HEK293 (cell line): ENCODE results near the gene GET3.
A peak's percentile ranks its signal among the peaks of the same experiment; 100 is the strongest.

Experiments used
- AEBP2 ChIP-seq: fragments of 450-650 bp; formaldehyde crosslinking; IDR thresholded peaks from 2 replicates; pipeline ENCODE4 v1.5.1; 2016; ENCODE audit warnings: missing biosample characterization, missing genetic modification characterization, borderline replicate concordance
- ATF2 ChIP-seq: fragments of 450-650 bp; formaldehyde crosslinking; IDR thresholded peaks from 2 replicates; pipeline ENCODE4 v1.5.1; 2016; ENCODE audit warnings: missing biosample characterization, missing genetic modification characterization, low read depth
- IKZF3 ChIP-seq: fragments of 450-650 bp; IDR thresholded peaks from 2 replicates; pipeline ENCODE4 v1.5.0; 2018; ENCODE audit warnings: missing biosample characterization, mild to moderate bottlenecking, missing genetic modification characterization, moderate library complexity
- KLF10 ChIP-seq: fragments of 450-650 bp; IDR thresholded peaks from 2 replicates; pipeline ENCODE4 v1.5.1; 2018; ENCODE audit warnings: missing biosample characterization, mild to moderate bottlenecking, missing genetic modification characterization
- MYNN ChIP-seq: fragments of 450-650 bp; formaldehyde crosslinking; IDR thresholded peaks from 2 replicates; pipeline ENCODE4 v1.5.1; 2016; ENCODE audit warnings: missing biosample characterization, missing genetic modification characterization, borderline replicate concordance
- PRDM10 ChIP-seq: fragments of 450-650 bp; formaldehyde crosslinking; IDR thresholded peaks from 2 replicates; pipeline ENCODE4 v1.5.1; 2016; ENCODE audit warnings: missing biosample characterization, missing genetic modification characterization
- PRDM4 ChIP-seq: fragments of 450-650 bp; formaldehyde crosslinking; IDR thresholded peaks from 2 replicates; pipeline ENCODE4 v1.5.1; 2017; ENCODE audit warnings: missing biosample characterization, missing genetic modification characterization
- PRDM6 ChIP-seq: fragments of 450-650 bp; formaldehyde crosslinking; IDR thresholded peaks from 2 replicates; pipeline ENCODE4 v1.5.1; 2017; ENCODE audit warnings: missing biosample characterization, missing genetic modification characterization
- REPIN1 ChIP-seq: fragments of 450-650 bp; formaldehyde crosslinking; IDR thresholded peaks from 2 replicates; pipeline ENCODE4 v1.5.1; 2017; ENCODE audit warnings: missing biosample characterization, missing genetic modification characterization, low read depth
- SCRT1 ChIP-seq: fragments of 450-650 bp; formaldehyde crosslinking; IDR thresholded peaks from 2 replicates; pipeline ENCODE4 v1.5.1; 2016; ENCODE audit warnings: missing biosample characterization, missing genetic modification characterization, borderline replicate concordance
- ZBTB48 ChIP-seq: fragments of 450-650 bp; formaldehyde crosslinking; IDR thresholded peaks from 2 replicates; pipeline ENCODE4 v1.5.1; 2016; ENCODE audit warnings: missing biosample characterization, missing genetic modification characterization
- ZIC2 ChIP-seq: fragments of 450-650 bp; formaldehyde crosslinking; IDR thresholded peaks from 2 replicates; pipeline ENCODE4 v1.5.1; 2016; ENCODE audit warnings: missing biosample characterization, missing genetic modification characterization
- ZNF16 ChIP-seq: fragments of 450-650 bp; formaldehyde crosslinking; IDR thresholded peaks from 2 replicates; pipeline ENCODE4 v1.5.1; 2016; ENCODE audit warnings: low read depth, missing biosample characterization, missing genetic modification characterization
- ZNF169 ChIP-seq: fragments of 450-650 bp; formaldehyde crosslinking; IDR thresholded peaks from 2 replicates; pipeline ENCODE4 v1.5.1; 2016; ENCODE audit warnings: missing biosample characterization, missing genetic modification characterization
- ZNF184 ChIP-seq: fragments of 450-650 bp; IDR thresholded peaks from 2 replicates; pipeline ENCODE4 v1.5.1; 2018; ENCODE audit warnings: missing biosample characterization, mild to moderate bottlenecking, missing genetic modification characterization
- ZNF266 ChIP-seq: fragments of 450-650 bp; formaldehyde crosslinking; IDR thresholded peaks from 2 replicates; pipeline ENCODE4 v1.5.1; 2016; ENCODE audit warnings: missing biosample characterization, missing genetic modification characterization, low read depth
- ZNF324 ChIP-seq: fragments of 450-650 bp; formaldehyde crosslinking; IDR thresholded peaks from 2 replicates; pipeline ENCODE4 v1.5.1; 2016; ENCODE audit warnings: missing biosample characterization, missing genetic modification characterization
- ZNF423 ChIP-seq: fragments of 450-650 bp; formaldehyde crosslinking; IDR thresholded peaks from 2 replicates; pipeline ENCODE4 v1.5.1; 2016; ENCODE audit warnings: missing biosample characterization, missing genetic modification characterization
- ZNF510 ChIP-seq: fragments of 450-650 bp; formaldehyde crosslinking; IDR thresholded peaks from 2 replicates; pipeline ENCODE4 v1.5.1; 2018; ENCODE audit warnings: mild to moderate bottlenecking, missing genetic modification characterization, missing biosample characterization; ENCODE audit not compliant: insufficient replicate concordance
- ZNF529 ChIP-seq: fragments of 450-650 bp; formaldehyde crosslinking; IDR thresholded peaks from 2 replicates; pipeline ENCODE4 v1.5.1; 2017; ENCODE audit warnings: missing genetic modification characterization, missing biosample characterization; ENCODE audit not compliant: insufficient replicate concordance
- ZNF544 ChIP-seq: fragments of 450-650 bp; formaldehyde crosslinking; IDR thresholded peaks from 2 replicates; pipeline ENCODE4 v1.5.0; 2017; ENCODE audit warnings: missing biosample characterization, missing genetic modification characterization
- ZNF549 ChIP-seq: fragments of 450-650 bp; IDR thresholded peaks from 2 replicates; pipeline ENCODE4 v1.5.1; 2018; ENCODE audit warnings: missing biosample characterization, missing genetic modification characterization, mild to moderate bottlenecking, inconsistent platforms, moderate library complexity
- ZNF560 ChIP-seq: fragments of 450-650 bp; formaldehyde crosslinking; IDR thresholded peaks from 2 replicates; pipeline ENCODE4 v1.5.1; 2017; ENCODE audit warnings: missing biosample characterization, missing genetic modification characterization, borderline replicate concordance
- ZNF585B ChIP-seq: fragments of 450-650 bp; formaldehyde crosslinking; IDR thresholded peaks from 2 replicates; pipeline ENCODE4 v1.5.1; 2016; ENCODE audit warnings: missing biosample characterization, missing genetic modification characterization
- ZNF626 ChIP-seq: fragments of 450-650 bp; sonication (Bioruptor Pico); formaldehyde crosslinking; IDR thresholded peaks from 2 replicates; pipeline ENCODE4 v1.5.1; 2018; ENCODE audit warnings: missing biosample characterization, missing genetic modification characterization, inconsistent platforms
- ZNF629 ChIP-seq: fragments of 450-650 bp; formaldehyde crosslinking; IDR thresholded peaks from 2 replicates; pipeline ENCODE4 v1.5.1; 2017; ENCODE audit warnings: missing biosample characterization, missing genetic modification characterization
- ZNF664 ChIP-seq: fragments of 450-650 bp; formaldehyde crosslinking; IDR thresholded peaks from 2 replicates; pipeline ENCODE4 v1.5.1; 2016; ENCODE audit warnings: missing biosample characterization, missing genetic modification characterization
- ZNF670 ChIP-seq: fragments of 450-650 bp; formaldehyde crosslinking; IDR thresholded peaks from 2 replicates; pipeline ENCODE4 v1.5.1; 2016; ENCODE audit warnings: missing biosample characterization, missing genetic modification characterization, low read depth
- ZNF785 ChIP-seq: fragments of 450-650 bp; formaldehyde crosslinking; IDR thresholded peaks from 2 replicates; pipeline ENCODE4 v1.5.1; 2016; ENCODE audit warnings: missing biosample characterization, missing genetic modification characterization
- ZNF837 ChIP-seq: fragments of 450-650 bp; formaldehyde crosslinking; IDR thresholded peaks from 2 replicates; pipeline ENCODE4 v1.5.1; 2016; ENCODE audit warnings: missing biosample characterization, missing genetic modification characterization

GET3 gene

GRCh38 chr19:12792051-12792852, 55.0 kb downstream of the GET3 start (continued):
- no peak for TF ChIP-seq AEBP2 (tag by site-specific recombination)
- TF ChIP-seq ZNF585B (tag by site-specific recombination): no peak
- TF ChIP-seq REPIN1 (tag by site-specific recombination): no peak
- no peak for TF ChIP-seq ZNF16 (tag by site-specific recombination)
- TF ChIP-seq ZNF670 (tag by site-specific recombination): no peak
- TF ChIP-seq ZNF423 (tag by site-specific recombination): peak; percentile 70; the same call in 1 of the 2 replicates
- TF ChIP-seq PRDM4: no peak
- TF ChIP-seq MYNN (tag by site-specific recombination): no peak
- no peak for TF ChIP-seq ZNF324 (tag by site-specific recombination)
- no peak for TF ChIP-seq ZNF549
- TF ChIP-seq ZNF837: no peak; the same call in 1 of the 2 replicates
- no peak for TF ChIP-seq ZNF785 (tag by site-specific recombination)
- 0 out of 2 replicates have a peak, but pooled peaks have one; percentile 21 for TF ChIP-seq ZBTB48
- no peak for TF ChIP-seq PRDM10 (tag by site-specific recombination)
- no peak for TF ChIP-seq PRDM6 (tag by site-specific recombination)
- TF ChIP-seq ZNF544: no peak
- TF ChIP-seq ZNF266 (tag by site-specific recombination): no peak
- no peak for TF ChIP-seq ZNF529 (tag by site-specific recombination)
- no peak for TF ChIP-seq ZNF184 (tag by site-specific recombination)
- TF ChIP-seq ZNF664: no peak
- peak; percentile 6; the same call in 1 of the 2 replicates for TF ChIP-seq ZNF629 (tag by site-specific recombination)
- TF ChIP-seq ZNF560 (tag by site-specific recombination): no peak
- no peak for TF ChIP-seq KLF10
- TF ChIP-seq SCRT1 (tag by site-specific recombination): no peak
- no peak for TF ChIP-seq ZIC2 (tag by site-specific recombination)
- no peak for TF ChIP-seq ZNF169 (tag by site-specific recombination)
- no peak for TF ChIP-seq ZNF626 (tag by site-specific recombination)
- TF ChIP-seq ATF2: no peak
- TF ChIP-seq IKZF3: no peak
- no peak for TF ChIP-seq ZNF510 (tag by site-specific recombination)
